Measurements from ENCODE around the gene PDE3B. TPM values are rescaled to one million over a fixed set of nuclear protein-coding genes. Genes with fewer than 3 reads are reported as not detected.

The PDE3B gene
- total RNA-seq, 1 experiment from 2014 or later = 0.23 TPM

- no peaks in the 10 kb centered on the region for H3K4me1 Mint-ChIP-seq (ENCODE audit: insufficient read depth, unreplicated experiment)
- H3K4me3 Mint-ChIP-seq (ENCODE audit: unreplicated experiment) = no peak overlapping the region
- intact Hi-C loops (cut with micrococcal nuclease) = no loop called here
- ChIA-PET CTCF (no interaction called here), POLR2A (no interaction called here)
- peaks cover 87% of the 10 kb centered on the region for H3K27me3 Mint-ChIP-seq (ENCODE audit: insufficient read depth, unreplicated experiment)
- no peaks in the 10 kb centered on the region for H3K9me3 Mint-ChIP-seq (ENCODE audit: unreplicated experiment)
- no peak overlapping the region for H3K27ac Mint-ChIP-seq (ENCODE audit: low read depth, unreplicated experiment)
- DNase-seq (ENCODE audit: unreplicated experiment) = no peak
- BruUV-seq (replicated peaks) = no TSS peak
- TF ChIP-seq, protein P1, sequence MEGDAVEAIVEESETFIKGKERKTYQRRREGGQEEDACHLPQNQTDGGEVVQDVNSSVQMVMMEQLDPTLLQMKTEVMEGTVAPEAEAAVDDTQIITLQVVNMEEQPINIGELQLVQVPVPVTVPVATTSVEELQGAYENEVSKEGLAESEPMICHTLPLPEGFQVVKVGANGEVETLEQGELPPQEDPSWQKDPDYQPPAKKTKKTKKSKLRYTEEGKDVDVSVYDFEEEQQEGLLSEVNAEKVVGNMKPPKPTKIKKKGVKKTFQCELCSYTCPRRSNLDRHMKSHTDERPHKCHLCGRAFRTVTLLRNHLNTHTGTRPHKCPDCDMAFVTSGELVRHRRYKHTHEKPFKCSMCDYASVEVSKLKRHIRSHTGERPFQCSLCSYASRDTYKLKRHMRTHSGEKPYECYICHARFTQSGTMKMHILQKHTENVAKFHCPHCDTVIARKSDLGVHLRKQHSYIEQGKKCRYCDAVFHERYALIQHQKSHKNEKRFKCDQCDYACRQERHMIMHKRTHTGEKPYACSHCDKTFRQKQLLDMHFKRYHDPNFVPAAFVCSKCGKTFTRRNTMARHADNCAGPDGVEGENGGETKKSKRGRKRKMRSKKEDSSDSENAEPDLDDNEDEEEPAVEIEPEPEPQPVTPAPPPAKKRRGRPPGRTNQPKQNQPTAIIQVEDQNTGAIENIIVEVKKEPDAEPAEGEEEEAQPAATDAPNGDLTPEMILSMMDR (IDR thresholded peaks at IDR 0.05; ENCODE audit: unreplicated experiment) = no peak
- H3K36me3 Mint-ChIP-seq (ENCODE audit: insufficient read depth, unreplicated experiment) = no peaks in the 10 kb centered on the region
These were observed 104.5 kb downstream of the PDE3B start for GRCh38 chr11:14748090-14748489.

DNA sequence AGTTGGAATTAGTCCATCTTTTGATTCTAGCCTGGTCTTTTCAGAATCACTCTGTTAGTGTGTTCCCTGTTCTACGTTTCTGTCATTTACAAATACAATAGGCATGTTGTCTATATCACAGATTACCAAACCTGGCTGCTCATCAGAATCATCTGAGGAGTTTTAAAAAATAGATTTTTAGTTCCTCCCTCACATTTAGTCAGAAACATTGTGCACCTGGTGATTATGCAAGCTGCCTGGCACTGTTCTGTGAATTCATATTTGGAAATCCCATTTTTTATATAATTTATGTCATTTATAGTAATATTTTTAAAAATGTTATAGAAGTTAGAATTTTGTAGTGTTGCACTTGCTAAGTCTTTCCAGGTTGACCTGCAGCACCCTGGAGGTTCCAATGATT, 107.3 kb downstream of the PDE3B start:
- DNase-seq (ENCODE audit: unreplicated experiment) = no peak
- Mint-ChIP-seq H3K4me3 (ENCODE audit: unreplicated experiment) (no peak overlapping the region), H3K4me1 (ENCODE audit: insufficient read depth, unreplicated experiment) (no peaks in the 10 kb centered on the region), H3K27me3 (ENCODE audit: insufficient read depth, unreplicated experiment) (peaks cover 90% of the 10 kb centered on the region), H3K9me3 (ENCODE audit: unreplicated experiment) (no peaks in the 10 kb centered on the region), H3K36me3 (ENCODE audit: insufficient read depth, unreplicated experiment) (no peaks in the 10 kb centered on the region), H3K27ac (ENCODE audit: low read depth, unreplicated experiment) (no peak overlapping the region)
- ChIA-PET POLR2A (no interaction called here), CTCF (no interaction called here)
- intact Hi-C loops (cut with micrococcal nuclease) = no loop called here
- TF ChIP-seq, protein P1 (IDR thresholded peaks at IDR 0.05; ENCODE audit: unreplicated experiment) = no peak
- no TSS peak for BruUV-seq (replicated peaks)

GRCh38 chr11:14751975-14752407, 108.4 kb downstream of the PDE3B start:
- no peak overlapping the region for H3K27ac Mint-ChIP-seq (ENCODE audit: low read depth, unreplicated experiment)
- no peaks in the 10 kb centered on the region for H3K9me3 Mint-ChIP-seq (ENCODE audit: unreplicated experiment)
- no TSS peak for BruUV-seq (replicated peaks)
- TF ChIP-seq, protein P1 (IDR thresholded peaks at IDR 0.05; ENCODE audit: unreplicated experiment) = no peak
- intact Hi-C loops (cut with micrococcal nuclease) = no loop called here
- CTCF ChIA-PET = no interaction called here
- H3K36me3 Mint-ChIP-seq (ENCODE audit: insufficient read depth, unreplicated experiment) = no peaks in the 10 kb centered on the region
- H3K27me3 Mint-ChIP-seq (ENCODE audit: insufficient read depth, unreplicated experiment) = peaks cover 90% of the 10 kb centered on the region
- H3K4me3 Mint-ChIP-seq (ENCODE audit: unreplicated experiment) = no peak overlapping the region
- no peaks in the 10 kb centered on the region for H3K4me1 Mint-ChIP-seq (ENCODE audit: insufficient read depth, unreplicated experiment)
- POLR2A ChIA-PET = no interaction called here
- DNase-seq (ENCODE audit: unreplicated experiment) = no peak

- peaks cover 65% of the 10 kb centered on the region for H3K27me3 Mint-ChIP-seq (ENCODE audit: insufficient read depth, unreplicated experiment)
- TF ChIP-seq, protein P1 (IDR thresholded peaks at IDR 0.05; ENCODE audit: unreplicated experiment) = no peak
- no peaks in the 10 kb centered on the region for H3K9me3 Mint-ChIP-seq (ENCODE audit: unreplicated experiment)
- H3K4me3 Mint-ChIP-seq (ENCODE audit: unreplicated experiment) = no peak overlapping the region
- intact Hi-C loops (cut with micrococcal nuclease) = no loop called here
- H3K4me1 Mint-ChIP-seq (ENCODE audit: insufficient read depth, unreplicated experiment) = no peaks in the 10 kb centered on the region
- DNase-seq (ENCODE audit: unreplicated experiment) = no peak
- H3K27ac Mint-ChIP-seq (ENCODE audit: low read depth, unreplicated experiment) = no peak overlapping the region
- BruUV-seq (replicated peaks) = no TSS peak
- ChIA-PET CTCF (interaction anchor here (1.9 kb wide), 1 partner anchor 153 kb away, joined by 7 read pairs; no protein-coding TSS in a partner anchor), POLR2A (interaction anchor here (1.0 kb wide), 1 partner anchor 9 kb away, joined by 4 read pairs; no protein-coding TSS in a partner anchor)
- no peaks in the 10 kb centered on the region for H3K36me3 Mint-ChIP-seq (ENCODE audit: insufficient read depth, unreplicated experiment)
These were observed 111.5 kb downstream of the PDE3B start for GRCh38 chr11:14755140-14755539.
